Liver (tissue), 3 donors: ENCODE measurements around the gene FOXK1.

ENCODE experiments used
- NR2F2 ChIP-seq: IDR thresholded peaks from 2 replicates; pipeline ENCODE4 v1.6.1; 2016; ENCODE audit warnings: antibody characterized with exemption
- TF ChIP-seq, protein P1 (sequence below): IDR thresholded peaks from 2 replicates; pipeline ENCODE4 v1.6.1; 2016; ENCODE audit warnings: antibody characterized with exemption
- TF ChIP-seq, protein P2 (sequence below): fragments of 150-350 bp; IDR thresholded peaks from 2 replicates; pipeline ENCODE4 v1.5.1; 2017; ENCODE audit warnings: improper control_type of control experiment, low read depth, low read length; ENCODE audit not compliant: missing input control
- donor health status: healthy.
- donor health status: healthy.

- TF ChIP-seq, protein P1, sequence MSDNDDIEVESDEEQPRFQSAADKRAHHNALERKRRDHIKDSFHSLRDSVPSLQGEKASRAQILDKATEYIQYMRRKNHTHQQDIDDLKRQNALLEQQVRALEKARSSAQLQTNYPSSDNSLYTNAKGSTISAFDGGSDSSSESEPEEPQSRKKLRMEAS, result no peak
- TF ChIP-seq, protein P2, sequence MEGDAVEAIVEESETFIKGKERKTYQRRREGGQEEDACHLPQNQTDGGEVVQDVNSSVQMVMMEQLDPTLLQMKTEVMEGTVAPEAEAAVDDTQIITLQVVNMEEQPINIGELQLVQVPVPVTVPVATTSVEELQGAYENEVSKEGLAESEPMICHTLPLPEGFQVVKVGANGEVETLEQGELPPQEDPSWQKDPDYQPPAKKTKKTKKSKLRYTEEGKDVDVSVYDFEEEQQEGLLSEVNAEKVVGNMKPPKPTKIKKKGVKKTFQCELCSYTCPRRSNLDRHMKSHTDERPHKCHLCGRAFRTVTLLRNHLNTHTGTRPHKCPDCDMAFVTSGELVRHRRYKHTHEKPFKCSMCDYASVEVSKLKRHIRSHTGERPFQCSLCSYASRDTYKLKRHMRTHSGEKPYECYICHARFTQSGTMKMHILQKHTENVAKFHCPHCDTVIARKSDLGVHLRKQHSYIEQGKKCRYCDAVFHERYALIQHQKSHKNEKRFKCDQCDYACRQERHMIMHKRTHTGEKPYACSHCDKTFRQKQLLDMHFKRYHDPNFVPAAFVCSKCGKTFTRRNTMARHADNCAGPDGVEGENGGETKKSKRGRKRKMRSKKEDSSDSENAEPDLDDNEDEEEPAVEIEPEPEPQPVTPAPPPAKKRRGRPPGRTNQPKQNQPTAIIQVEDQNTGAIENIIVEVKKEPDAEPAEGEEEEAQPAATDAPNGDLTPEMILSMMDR, result no peak
- TF ChIP-seq NR2F2, result no peak
These were observed 11.1 kb downstream of the FOXK1 start for GRCh38 chr7:4693152-4693551.
